HG03442 (cell line): Measurements from ENCODE around the gene SDR9C7.
"Not testable (repeated sequence)": the region's sequence is repeated elsewhere in the genome, so short reads cannot be mapped to it uniquely, and the experiment has no call there.

Experiments
- ATAC-seq: cut with Tn5 transposase; IDR thresholded peaks from one replicate; pipeline ENCODE4 v1.9.1; 2021; ENCODE audit warnings: mild to moderate bottlenecking, moderate library complexity; ENCODE audit not compliant: unreplicated experiment

The SDR9C7 gene

GRCh38 chr12:56918139-56918538 lies 16.1 kb downstream of the SDR9C7 start:
- ATAC-seq, result not testable (repeated sequence)

- no peak for ATAC-seq
Measured at GRCh38 chr12:56916996-56917333, 17.2 kb downstream of the SDR9C7 start.

GRCh38 chr12:56916296-56916995 lies 17.8 kb downstream of the SDR9C7 start:
- ATAC-seq, result no peak

- ATAC-seq, result no peak
Measured at GRCh38 chr12:56914724-56915123, 19.5 kb downstream of the SDR9C7 start.

- ATAC-seq, result no peak
Measured at GRCh38 chr12:56914256-56914655, 20.0 kb downstream of the SDR9C7 start.

DNA sequence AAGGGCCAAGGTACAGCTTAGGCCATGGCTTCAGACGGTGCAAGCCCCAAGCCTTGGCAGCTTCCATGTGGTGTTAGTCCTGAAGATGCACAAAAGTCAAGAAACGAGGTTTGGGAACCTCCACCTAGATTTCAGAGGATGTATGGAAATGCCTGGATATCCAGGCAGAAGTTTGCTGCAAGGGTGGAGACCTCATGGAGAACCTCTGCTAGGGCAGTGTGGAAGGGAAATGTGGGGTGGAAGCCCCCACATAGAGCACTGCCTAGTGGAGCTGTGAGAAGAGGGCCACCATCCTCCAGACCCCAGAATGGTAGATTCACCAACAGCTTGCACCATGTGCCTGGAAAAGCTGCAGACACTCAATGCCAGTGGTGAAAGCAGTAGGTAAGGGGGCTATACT lies 24.8 kb downstream of the SDR9C7 start:
- ATAC-seq, result not testable (repeated sequence)

GRCh38 chr12:56908136-56908535 lies 26.1 kb downstream of the SDR9C7 start:
- no peak for ATAC-seq

DNA sequence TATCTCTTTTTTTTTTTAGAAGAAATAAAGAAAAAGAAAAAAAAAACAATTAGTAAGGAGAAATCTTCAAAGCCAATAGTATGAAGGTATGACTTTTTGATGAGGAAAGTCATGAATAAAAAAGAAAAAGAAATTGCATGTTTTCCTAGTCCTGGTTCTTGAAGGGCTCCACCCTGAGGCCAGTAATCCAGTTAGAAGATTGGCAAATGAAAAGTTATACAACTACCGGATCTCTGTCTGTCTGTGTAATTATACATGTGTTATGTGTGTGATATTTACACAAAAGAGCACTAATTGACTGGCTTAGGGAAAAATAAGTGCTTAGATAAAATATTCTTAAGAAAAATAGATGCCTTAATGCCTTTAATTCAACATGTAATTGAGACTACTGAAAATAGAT lies 28.4 kb downstream of the SDR9C7 start:
- no peak for ATAC-seq

DNA sequence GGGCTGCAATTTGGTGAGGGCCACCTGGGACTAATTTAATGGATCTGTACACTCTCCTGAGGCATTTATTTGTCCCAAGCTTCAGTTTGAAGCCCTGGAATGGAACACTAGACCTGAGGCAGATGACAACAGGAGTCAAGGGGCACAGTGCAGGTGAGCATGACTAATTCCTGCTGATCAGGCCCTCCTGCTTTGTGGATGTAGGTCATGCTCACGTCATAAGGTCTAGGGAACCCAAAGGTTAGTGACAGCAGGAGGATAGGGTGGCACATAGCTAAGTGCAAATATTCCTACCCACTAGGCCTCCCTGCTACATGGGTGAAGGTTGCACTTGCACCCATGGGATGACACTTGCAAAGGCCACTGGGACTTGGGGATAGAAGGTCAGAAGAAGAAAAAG lies 30.8 kb downstream of the SDR9C7 start:
- ATAC-seq, result no peak

DNA sequence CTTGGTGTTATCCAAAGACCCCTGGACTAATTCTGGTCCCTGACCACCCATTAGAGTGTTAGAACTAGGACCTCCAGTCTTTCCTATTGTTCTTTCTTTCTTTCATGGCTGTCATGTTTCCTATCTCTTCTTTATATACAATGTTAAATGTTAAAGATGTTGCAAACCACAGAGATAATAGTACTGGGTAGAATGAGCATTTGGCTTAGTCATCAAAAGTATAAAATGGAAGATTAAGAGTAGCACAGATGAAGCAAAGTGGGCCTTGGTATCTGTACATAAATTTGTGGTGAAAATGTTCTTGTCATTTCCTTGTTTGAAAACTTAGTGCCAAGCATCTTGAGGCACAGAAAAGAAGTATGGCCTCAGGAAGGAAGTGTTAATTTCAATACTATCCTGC lies 32.9 kb downstream of the SDR9C7 start:
- ATAC-seq, result not testable (repeated sequence)

DNA sequence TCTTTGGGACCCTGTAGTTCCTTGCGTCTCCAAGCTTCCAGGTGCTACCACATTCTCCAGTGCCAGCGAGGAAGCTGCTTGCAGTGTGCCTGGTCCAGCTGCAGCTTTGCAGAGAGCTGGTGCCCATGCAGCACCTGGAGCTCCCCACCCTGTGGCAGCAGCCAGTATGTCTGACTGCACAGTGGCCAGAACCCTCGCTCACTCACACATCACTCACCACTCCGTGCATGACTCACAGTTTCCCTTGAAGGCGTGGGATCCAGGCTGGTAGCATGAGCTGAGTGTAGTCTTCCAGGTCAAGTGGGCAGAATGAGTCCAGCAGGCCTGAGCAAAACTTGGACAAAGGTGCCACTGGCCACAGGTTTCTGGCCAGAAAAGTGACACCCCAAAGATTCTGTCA lies 33.6 kb downstream of the SDR9C7 start:
- ATAC-seq, result no peak

GRCh38 chr12:56898938-56899337 lies 35.3 kb downstream of the SDR9C7 start:
- ATAC-seq, result no peak

- no peak for ATAC-seq
Measured at GRCh38 chr12:56897844-56898361, 36.3 kb downstream of the SDR9C7 start.

DNA sequence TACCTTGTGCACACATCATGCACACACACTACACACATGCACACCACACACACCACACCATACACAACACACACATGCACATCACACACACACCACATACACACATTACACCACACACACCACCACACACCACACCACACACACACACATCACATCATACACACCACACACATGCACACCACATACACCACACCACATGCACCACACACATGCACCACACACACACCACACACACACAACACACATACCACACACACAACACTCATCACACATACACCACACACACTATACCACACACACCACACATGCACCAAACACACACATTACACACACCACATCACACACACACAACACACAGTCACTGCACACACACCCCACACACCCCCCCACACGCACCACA lies 38.1 kb downstream of the SDR9C7 start:
- ATAC-seq, result no peak

GRCh38 chr12:56894698-56895368 lies 39.4 kb downstream of the SDR9C7 start:
- ATAC-seq, result no peak

- ATAC-seq, result not testable (repeated sequence)
Measured at GRCh38 chr12:56891885-56892284, 42.3 kb downstream of the SDR9C7 start.

DNA sequence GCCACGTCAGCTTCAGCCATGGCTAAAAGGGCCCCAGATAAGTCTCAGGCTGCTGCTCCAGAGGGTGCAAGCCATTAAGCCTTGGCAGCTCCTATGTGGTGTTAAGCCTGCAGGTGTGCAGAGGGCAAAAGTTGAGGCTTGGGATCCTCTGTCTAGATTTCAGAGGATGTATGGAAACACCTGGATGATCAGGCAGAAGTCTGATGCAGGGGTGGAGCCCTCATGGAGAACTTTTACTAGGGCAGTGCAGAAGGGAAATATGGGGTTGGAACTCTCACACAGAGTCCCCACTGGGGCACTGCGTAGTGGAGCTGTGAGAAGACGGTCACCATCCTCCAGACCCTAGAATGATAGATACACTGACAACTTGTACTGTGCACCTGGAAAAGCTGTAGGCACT lies 47.9 kb downstream of the SDR9C7 start:
- no peak for ATAC-seq

DNA sequence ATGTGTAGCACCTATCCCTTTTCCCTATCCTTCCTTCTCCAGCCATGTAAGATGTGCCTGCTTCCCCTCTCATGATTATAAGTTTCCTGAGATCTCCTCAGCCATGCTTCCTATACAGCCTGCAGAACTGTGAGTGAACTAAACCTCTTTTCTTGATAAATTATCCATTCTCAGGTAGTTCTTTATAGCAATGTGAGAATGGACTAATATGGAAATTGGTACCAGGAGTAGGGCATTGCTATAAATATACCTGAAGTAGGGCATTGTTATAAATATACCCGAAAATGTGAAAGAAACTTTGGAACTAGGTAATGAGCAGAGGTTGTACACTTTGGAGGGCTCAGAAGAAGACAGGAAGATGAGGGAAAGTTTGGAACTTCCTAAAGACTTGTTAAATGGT lies 48.9 kb downstream of the SDR9C7 start:
- ATAC-seq, result no peak

DNA sequence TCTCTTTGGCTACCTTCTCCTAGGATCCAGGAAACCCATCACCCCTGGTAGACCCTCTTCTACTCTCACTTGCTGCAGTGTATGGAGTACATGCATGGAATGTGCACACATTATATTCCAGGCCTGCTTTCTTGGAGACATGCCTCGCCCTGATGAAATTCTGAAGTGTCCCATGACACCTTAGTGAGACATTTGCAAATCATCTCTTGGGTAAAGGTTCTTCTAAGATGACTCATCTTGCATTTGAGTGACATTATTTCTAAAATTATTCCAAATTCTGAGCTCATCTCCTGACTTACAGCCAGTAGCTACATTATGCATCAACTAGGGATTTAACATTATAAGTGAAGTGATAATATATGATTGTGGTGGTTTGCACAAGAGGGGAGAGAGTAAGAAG lies 49.8 kb downstream of the SDR9C7 start:
- ATAC-seq, result no peak

GRCh38 chr12:56882407-56882806 lies 51.8 kb downstream of the SDR9C7 start:
- ATAC-seq, result not testable (repeated sequence)

- ATAC-seq, result no peak
Measured at GRCh38 chr12:56880125-56880992, 53.8 kb downstream of the SDR9C7 start.
